ENCODE measurements around the gene MSI2. TPM values are rescaled to one million over a fixed set of nuclear protein-coding genes. Genes with fewer than 3 reads are reported as not detected.
A peak's percentile ranks its signal among the peaks of the same experiment; 100 is the strongest.

The MSI2 gene
- total RNA-seq, 1 donor from 2014 or later, result 21.1 TPM

DNA sequence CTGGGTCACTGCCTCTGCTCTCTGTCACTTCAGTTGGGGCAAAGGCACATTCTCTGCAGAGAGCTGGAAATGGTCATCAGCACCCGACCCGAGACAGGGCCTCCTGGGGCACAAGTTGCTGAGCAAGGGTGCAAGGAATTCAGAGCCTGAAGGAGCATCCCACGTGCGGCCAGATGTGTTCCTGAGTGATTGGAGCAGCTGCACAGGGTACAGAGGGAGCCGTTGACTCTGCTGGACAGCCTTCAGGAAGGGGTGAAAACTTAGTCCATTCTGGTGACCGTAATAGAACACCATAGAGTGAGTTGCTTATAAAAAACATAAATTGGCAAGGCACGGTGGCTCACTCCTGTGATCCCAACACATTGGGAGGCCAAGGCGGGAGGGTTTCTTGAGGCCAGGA lies 382.0 kb downstream of the MSI2 start:
- Histone ChIP-seq H3K36me3 (ENCODE audit: control insufficient read depth, insufficient read depth, low read length) (no peaks in the 10 kb centered on the region), H3K27me3 (ENCODE audit: control insufficient read depth, insufficient read depth, low read length) (no peaks in the 10 kb centered on the region), H3K4me3 (ENCODE audit: low read depth, low read length) (no peak overlapping the region)
- DNase-seq (ENCODE audit: low read depth) (no peak), FAIRE-seq (no peak)
- TF ChIP-seq, protein P1, sequence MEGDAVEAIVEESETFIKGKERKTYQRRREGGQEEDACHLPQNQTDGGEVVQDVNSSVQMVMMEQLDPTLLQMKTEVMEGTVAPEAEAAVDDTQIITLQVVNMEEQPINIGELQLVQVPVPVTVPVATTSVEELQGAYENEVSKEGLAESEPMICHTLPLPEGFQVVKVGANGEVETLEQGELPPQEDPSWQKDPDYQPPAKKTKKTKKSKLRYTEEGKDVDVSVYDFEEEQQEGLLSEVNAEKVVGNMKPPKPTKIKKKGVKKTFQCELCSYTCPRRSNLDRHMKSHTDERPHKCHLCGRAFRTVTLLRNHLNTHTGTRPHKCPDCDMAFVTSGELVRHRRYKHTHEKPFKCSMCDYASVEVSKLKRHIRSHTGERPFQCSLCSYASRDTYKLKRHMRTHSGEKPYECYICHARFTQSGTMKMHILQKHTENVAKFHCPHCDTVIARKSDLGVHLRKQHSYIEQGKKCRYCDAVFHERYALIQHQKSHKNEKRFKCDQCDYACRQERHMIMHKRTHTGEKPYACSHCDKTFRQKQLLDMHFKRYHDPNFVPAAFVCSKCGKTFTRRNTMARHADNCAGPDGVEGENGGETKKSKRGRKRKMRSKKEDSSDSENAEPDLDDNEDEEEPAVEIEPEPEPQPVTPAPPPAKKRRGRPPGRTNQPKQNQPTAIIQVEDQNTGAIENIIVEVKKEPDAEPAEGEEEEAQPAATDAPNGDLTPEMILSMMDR (IDR thresholded peaks at IDR 0.05; ENCODE audit: insufficient read depth, low read length, severe bottlenecking), result no peak

DNA sequence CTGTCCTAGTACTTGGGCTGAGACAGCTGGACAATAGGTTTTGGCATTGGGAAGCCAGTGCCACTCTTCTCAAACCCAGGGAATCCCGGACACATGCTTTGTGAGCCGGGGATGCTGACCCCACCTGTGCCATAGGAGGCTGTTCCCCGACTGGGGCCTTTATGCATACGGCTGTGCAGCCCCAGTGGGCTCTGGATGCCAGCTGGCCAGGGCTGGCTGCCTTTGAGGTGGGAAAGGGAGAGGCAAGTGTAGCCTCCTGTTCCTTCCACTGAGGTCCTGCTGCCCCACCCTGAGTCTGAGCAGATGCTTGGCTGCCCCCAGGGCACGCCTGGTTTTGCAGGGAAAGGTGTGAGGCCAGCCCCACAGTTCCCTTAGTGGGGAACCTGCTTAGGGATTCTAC lies 383.1 kb downstream of the MSI2 start:
- FAIRE-seq (peak; percentile 76), DNase-seq (ENCODE audit: low read depth) (no peak)
- no peak overlapping the region for H3K4me3 ChIP-seq (ENCODE audit: low read depth, low read length)
- TF ChIP-seq, protein P1 (IDR thresholded peaks at IDR 0.05; ENCODE audit: insufficient read depth, low read length, severe bottlenecking), result no peak
- no peaks in the 10 kb centered on the region for H3K36me3 ChIP-seq (ENCODE audit: control insufficient read depth, insufficient read depth, low read length)
- H3K27me3 ChIP-seq (ENCODE audit: control insufficient read depth, insufficient read depth, low read length), result no peaks in the 10 kb centered on the region

DNA sequence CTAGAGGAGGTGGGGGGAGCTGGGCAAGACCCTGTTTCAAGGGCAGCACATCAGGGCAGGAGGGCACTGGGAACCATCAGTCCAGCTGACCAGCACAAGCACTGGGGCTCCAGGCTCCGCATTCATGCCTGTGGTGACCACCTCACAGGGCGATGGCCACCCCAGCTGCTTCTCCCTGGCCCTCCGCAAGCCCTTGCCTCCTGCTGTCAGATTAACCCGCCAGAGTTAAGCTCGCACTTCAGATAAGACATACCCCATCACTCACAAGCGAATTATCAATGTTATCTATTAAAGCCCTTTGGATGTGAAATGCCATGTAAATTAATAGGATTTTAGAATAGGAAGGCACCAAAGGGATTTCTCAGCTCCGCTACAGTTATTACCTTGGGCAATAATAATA lies 383.8 kb downstream of the MSI2 start:
- Histone ChIP-seq H3K36me3 (ENCODE audit: control insufficient read depth, insufficient read depth, low read length) (no peaks in the 10 kb centered on the region), H3K27me3 (ENCODE audit: control insufficient read depth, insufficient read depth, low read length) (no peaks in the 10 kb centered on the region), H3K4me3 (ENCODE audit: low read depth, low read length) (no peak overlapping the region)
- DNase-seq (ENCODE audit: low read depth) (no peak), FAIRE-seq (no peak)
- TF ChIP-seq, protein P1 (IDR thresholded peaks at IDR 0.05; ENCODE audit: insufficient read depth, low read length, severe bottlenecking), result no peak

DNA sequence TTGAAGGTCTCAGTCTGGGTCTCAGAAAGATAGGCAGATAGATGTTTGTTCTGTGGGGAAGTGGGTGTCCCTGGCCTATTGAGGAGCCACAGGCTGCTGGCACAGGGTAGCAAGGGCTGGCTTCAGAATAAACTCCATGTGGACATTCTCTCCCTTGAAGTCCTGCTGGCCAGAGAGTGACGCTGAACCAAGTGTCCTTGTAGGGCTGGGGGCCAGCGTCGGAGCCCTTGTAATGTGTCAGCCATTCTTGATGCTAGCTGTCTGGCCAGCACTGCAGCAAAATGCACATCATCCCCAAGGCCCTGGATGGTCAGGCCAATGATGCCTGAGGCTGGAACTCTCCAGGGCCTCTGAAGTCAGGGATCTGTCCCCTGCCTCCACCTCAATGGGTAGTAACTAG lies 385.4 kb downstream of the MSI2 start:
- FAIRE-seq (no peak), DNase-seq (ENCODE audit: low read depth) (no peak)
- H3K4me3 ChIP-seq (ENCODE audit: low read depth, low read length), result no peak overlapping the region
- TF ChIP-seq, protein P1 (IDR thresholded peaks at IDR 0.05; ENCODE audit: insufficient read depth, low read length, severe bottlenecking), result no peak
- H3K27me3 ChIP-seq (ENCODE audit: control insufficient read depth, insufficient read depth, low read length), result no peaks in the 10 kb centered on the region
- no peaks in the 10 kb centered on the region for H3K36me3 ChIP-seq (ENCODE audit: control insufficient read depth, insufficient read depth, low read length)

DNA sequence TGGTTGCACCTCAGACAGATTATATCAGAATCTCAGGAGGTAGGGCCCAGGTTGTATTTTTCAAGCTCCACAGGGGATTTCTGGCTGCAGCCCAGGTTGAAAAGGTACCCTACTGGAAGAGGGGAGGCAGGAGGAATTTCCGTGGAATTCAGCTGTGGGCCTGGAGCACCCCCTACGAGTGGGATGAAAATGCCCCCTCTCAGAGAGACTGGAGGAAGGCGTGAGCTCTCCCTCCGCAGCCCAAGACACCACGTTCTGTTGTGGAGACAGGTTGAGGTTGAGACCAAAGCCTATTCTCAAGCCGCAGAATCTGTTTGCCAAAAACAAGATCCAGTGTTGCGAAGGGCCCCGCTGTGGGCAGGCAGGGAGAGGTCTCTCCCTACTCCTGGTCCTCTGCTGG lies 386.7 kb downstream of the MSI2 start:
- no peak overlapping the region for H3K4me3 ChIP-seq (ENCODE audit: low read depth, low read length)
- DNase-seq (ENCODE audit: low read depth) (no peak), FAIRE-seq (no peak)
- H3K27me3 ChIP-seq (ENCODE audit: control insufficient read depth, insufficient read depth, low read length), result no peaks in the 10 kb centered on the region
- no peaks in the 10 kb centered on the region for H3K36me3 ChIP-seq (ENCODE audit: control insufficient read depth, insufficient read depth, low read length)
- TF ChIP-seq, protein P1 (IDR thresholded peaks at IDR 0.05; ENCODE audit: insufficient read depth, low read length, severe bottlenecking), result no peak

DNA sequence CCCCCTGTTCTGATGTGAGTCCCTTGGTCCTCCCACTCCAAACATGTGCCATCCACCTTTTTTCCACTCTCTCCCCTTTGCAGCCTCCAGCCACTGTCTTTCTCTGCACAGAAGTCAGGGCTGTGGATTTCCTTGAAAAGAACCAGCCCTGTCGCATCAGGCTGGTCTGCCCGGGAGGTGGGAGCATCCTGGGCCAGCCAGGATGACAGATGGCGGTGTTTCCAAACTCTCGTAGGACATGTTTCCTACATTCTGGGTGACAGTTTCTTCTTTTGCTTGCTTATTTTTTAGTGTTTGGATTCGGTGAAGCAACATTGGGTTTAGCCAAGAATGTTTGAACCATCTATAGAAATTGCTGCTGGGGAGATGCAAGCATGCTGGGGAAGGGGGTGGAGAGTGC lies 388.0 kb downstream of the MSI2 start:
- DNase-seq (ENCODE audit: low read depth) (no peak), FAIRE-seq (no peak)
- TF ChIP-seq, protein P1 (IDR thresholded peaks at IDR 0.05; ENCODE audit: insufficient read depth, low read length, severe bottlenecking), result no peak
- Histone ChIP-seq H3K27me3 (ENCODE audit: control insufficient read depth, insufficient read depth, low read length) (no peaks in the 10 kb centered on the region), H3K36me3 (ENCODE audit: control insufficient read depth, insufficient read depth, low read length) (no peaks in the 10 kb centered on the region), H3K4me3 (ENCODE audit: low read depth, low read length) (no peak overlapping the region)

All from bronchial epithelial cell (primary cell).